ENCODE results near the gene PRKACA.

DNA sequence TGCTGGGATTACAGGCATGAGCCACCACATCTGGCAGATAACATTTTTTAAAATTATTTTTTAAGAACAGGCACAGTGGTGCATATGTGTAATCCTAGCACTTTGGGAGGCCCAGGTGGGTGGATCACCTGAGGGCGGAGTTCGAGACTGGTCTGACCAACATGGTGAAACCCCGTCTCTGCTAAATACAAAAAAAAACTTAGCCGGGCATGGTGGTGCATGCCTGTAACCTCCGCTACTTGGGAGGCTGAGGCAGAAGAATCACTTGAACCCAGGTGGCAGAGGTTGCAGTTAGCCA is 55.1 kb downstream of the PRKACA start:
- TF ChIP-seq ZNF274 (IDR thresholded peaks at IDR 0.05; ENCODE audit: low read depth, low read length) (no peak), YY1 (IDR thresholded peaks at IDR 0.05; ENCODE audit: insufficient read depth, insufficient read length) (no peak), SUZ12 (IDR thresholded peaks at IDR 0.05; ENCODE audit: extremely low read depth, insufficient read depth, insufficient read length) (no peak)
